Activated naive CD4-positive, alpha-beta T cell treated with anti-CD3 and anti-CD28 coated beads, Interleukin-2, amount 10 ng/mL, durations not matched to agents 5 hours and 36 hours (primary cell): ENCODE data around the gene OR5H2. TPM values are rescaled to one million over a fixed set of nuclear protein-coding genes. Genes with fewer than 3 reads are reported as not detected.

ENCODE experiments used
- total RNA-seq, 2 experiments: library from RNA; stranded (reverse); gene quantifications; one replicate each; pipeline ENCODE4 v1.2.3, GENCODE V29; 2021

The OR5H2 gene
- not detected for total RNA-seq

DNA sequence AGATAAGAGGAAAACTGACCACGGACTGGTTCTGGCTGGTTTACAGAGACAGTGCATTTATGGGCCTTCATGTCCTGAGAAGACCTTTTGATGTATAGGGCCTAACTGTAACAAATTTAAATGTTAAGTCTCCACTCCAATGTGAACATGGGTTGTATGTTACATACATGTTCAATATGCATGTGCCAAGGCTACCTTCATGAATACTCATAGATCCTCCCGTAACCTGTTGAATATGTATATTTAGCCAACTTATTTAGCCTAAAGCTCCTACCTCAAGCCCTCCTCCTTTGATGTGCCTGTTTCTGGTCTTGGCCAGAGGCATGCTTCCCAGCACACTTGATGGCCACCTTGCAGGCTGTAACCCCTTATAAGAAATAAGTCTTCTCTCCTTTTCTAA is at the start of gene OR5H2:
TSS of gene OR5H2 (plus strand) at position 301 of the 400 bp plus-strand sequence. CDS start 398 bp downstream, outside the sequence.

DNA sequence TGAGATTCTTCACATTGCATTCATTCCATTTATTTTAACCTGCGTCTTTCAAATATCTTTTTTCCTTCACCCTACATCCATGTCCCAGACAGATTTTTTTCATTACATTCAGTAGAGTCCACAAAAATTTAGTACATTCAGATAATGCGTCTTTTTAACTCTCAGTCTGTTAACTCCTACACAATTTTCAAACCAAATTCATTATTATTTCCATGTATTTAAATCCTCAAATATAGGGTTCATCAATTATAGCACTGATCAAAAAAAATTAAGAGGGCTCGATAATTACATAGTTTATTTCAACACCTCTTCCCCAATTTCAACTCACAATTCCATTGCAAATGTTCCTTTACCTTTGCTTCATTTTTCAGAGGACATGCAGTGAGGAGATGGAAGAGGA is 18.4 kb upstream of the OR5H2 start, which contains the start of gene OR5H6:
TSS of gene OR5H6 (plus strand) at position 301 of the 400 bp plus-strand sequence. CDS start at position 390, 89 bp downstream.

Other genes starting within 250 kb of the OR5H2 start
- not detected for gene GABRR3, start 247.2 kb upstream of the OR5H2 start, total RNA-seq
- gene OR5AC2, start 195.3 kb upstream of the OR5H2 start, total RNA-seq = not detected
- gene OR5H1, start 151.8 kb upstream of the OR5H2 start, total RNA-seq = not detected
- gene OR5H14, start 135.0 kb upstream of the OR5H2 start, total RNA-seq = under 1 TPM in 1 of 2 experiments, not detected in 1; 0.03 TPM
- not detected for gene OR5H15, start 115.8 kb upstream of the OR5H2 start, total RNA-seq
- not detected for gene OR5H6, start 18.3 kb upstream of the OR5H2 start, total RNA-seq
- not detected for gene OR5K4, start 71.3 kb downstream of the OR5H2 start, total RNA-seq
- not detected for gene OR5K3, start 108.2 kb downstream of the OR5H2 start, total RNA-seq
- gene OR5K1, start 180.7 kb downstream of the OR5H2 start, total RNA-seq = not detected
- not detected for gene OR5K2, start 215.2 kb downstream of the OR5H2 start, total RNA-seq
- 100 to 1,000 TPM; 377 to 383 TPM for gene CLDND1, start 240.4 kb downstream of the OR5H2 start, total RNA-seq
- gene GPR15, start 249.5 kb downstream of the OR5H2 start, total RNA-seq = 10 to 100 TPM; 14.2 to 14.9 TPM